Measurements from ENCODE around the gene STXBP6.

GRCh38 chr14:25090716-25091454, 40.9 kb upstream of the STXBP6 start:
- TF ChIP-seq CTCF (IDR thresholded peaks at IDR 0.05; ENCODE audit: extremely low read depth in 1 of 2, insufficient read depth in 1 of 2, low read depth in 1 of 2, low read length in 2 of 2) (no peak), MYC (IDR thresholded peaks at IDR 0.05; ENCODE audit: low read depth, low read length) (no peak), JUN (IDR thresholded peaks at IDR 0.05; ENCODE audit: borderline replicate concordance, insufficient read depth, insufficient read length, low read depth) (no peak), EZH2 (IDR thresholded peaks at IDR 0.05; ENCODE audit: borderline replicate concordance, low read depth, low read length, severe bottlenecking) (no peak), POLR2A (IDR thresholded peaks at IDR 0.05; ENCODE audit: low read depth, low read length) (no peak), POLR2AphosphoS5 (IDR thresholded peaks at IDR 0.05; ENCODE audit: insufficient read depth, low read depth, low read length) (no peak), FOS (IDR thresholded peaks at IDR 0.05; ENCODE audit: borderline replicate concordance, insufficient read depth, low read length) (no peak)

Measured in endothelial cell of umbilical vein (primary cell).